GM18870 (cell line): ENCODE data around the gene TRIM68.

ENCODE experiments used
- ATAC-seq: cut with Tn5 transposase; IDR thresholded peaks from one replicate; pipeline ENCODE4 v1.9.1; 2021; ENCODE audit warnings: moderate library complexity; ENCODE audit not compliant: unreplicated experiment

Gene TRIM68

GRCh38 chr11:4606231-4607015, 1.6 kb downstream of the TRIM68 start:
- ATAC-seq = no peak

GRCh38 chr11:4605057-4605456, 3.0 kb downstream of the TRIM68 start:
- no peak for ATAC-seq

- no peak for ATAC-seq
Observed at GRCh38 chr11:4593739-4594138, 14.3 kb downstream of the TRIM68 start, which contains the start of gene OR52I1. OR52I1 (plus strand) TSS chr11:4594039; CDS start chr11:4594039, 0 bp downstream.

- no peak for ATAC-seq
Observed at GRCh38 chr11:4589017-4589416, 19.0 kb downstream of the TRIM68 start.

DNA sequence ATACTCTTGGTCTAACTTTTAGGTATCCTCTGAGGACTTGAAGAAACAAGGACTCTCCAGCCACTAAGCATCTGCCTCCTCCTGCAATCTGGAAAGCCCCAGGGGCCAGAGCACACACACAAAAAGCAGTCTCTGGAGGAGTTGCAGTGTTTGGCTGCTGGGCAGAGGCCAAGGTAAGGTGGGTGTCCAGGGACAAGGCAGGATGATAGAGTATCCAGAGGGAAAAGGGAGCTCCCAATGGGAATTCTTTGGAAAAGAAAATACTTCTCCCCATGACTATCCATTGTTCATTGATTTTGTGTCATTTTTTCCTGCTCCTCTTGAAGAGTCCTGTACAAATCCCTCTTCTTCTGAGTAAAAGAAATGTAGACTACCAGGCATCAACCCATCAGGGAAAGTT, 26.6 kb downstream of the TRIM68 start, which contains the start of gene OR52I2:
Gene OR52I2, plus strand, starts transcription at position 301 of the 400 bp plus-strand sequence.
- no peak for ATAC-seq

DNA sequence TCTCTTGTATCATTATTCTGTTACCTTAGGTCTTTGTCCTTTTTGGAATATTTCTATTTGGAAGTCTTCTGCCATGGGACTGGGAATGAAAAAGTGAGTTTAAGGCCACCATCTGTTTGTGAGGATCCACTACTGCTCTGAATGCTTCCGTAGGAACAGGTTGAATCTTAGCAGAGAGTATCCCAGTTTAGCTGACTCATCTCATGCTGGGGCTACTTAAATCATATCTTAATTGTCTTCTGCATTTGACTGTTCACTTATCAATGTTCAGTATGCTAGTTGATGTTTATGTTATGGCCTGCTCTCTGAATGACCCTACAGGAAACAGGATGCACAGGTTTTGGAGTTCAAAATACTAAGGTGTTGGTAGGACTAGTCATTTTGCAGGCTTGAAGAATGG, 27.9 kb downstream of the TRIM68 start:
- no peak for ATAC-seq

GRCh38 chr11:4578624-4579023, 29.4 kb downstream of the TRIM68 start:
- ATAC-seq = no peak

- no peak for ATAC-seq
Observed at GRCh38 chr11:4577761-4578160, 30.3 kb downstream of the TRIM68 start.

DNA sequence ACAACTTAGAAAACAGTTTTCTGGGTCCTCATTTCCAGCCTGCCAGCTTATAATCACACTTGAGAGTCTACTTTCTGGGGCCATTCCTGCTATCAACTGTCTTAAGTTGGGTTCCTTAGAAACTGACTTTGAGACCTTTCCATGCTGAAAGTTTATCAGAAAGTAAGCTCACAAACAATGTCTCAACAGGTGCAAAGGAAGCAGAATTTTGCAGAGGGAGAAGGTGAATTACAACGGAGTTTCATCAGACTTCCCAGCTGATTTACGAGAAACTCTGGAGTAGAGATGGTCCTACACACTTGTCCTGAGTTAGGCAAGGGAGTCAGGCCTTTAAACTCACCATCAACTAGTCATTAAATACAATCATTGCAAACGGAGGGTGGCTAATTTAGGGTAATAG, 31.2 kb downstream of the TRIM68 start:
- no peak for ATAC-seq

GRCh38 chr11:4569075-4569474, 39.0 kb downstream of the TRIM68 start:
- no peak for ATAC-seq

DNA sequence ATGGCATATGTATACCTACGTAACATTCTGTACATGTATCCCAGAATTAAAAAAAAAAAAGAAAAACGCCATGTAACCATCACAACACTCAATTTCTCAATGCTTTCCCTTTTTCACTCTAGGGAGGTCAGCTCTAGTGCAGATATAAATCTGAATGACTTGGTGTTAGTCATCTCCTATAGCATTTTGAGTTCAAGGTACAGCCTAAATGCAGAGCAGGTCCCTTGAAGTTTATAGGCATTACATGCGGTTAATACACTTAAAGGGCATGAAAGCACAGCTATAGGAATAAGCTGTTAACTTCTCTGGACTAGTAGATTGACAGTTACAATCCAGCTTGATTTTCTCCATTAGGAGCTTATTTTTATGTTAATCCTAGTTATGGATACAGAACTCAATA, 42.7 kb downstream of the TRIM68 start:
- no peak for ATAC-seq

DNA sequence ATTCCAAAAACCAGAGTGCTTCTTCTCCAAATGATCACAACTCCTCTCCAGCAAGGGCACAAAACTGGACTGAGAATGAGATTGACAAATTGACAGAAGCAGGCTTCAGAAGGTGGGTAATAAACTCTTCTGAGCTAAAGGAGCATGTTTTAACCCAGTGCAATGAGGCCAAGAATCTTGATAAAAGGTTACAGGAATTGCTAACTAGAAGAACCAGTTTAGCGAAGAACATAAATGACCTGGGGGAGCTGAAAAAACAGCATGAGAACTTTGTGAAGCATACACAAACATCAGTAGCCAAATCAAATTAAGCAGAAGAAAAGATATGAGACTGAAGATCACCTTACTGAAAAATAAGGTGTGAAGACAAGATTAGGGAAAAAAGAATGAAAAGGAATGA, 47.6 kb downstream of the TRIM68 start:
- no peak for ATAC-seq

DNA sequence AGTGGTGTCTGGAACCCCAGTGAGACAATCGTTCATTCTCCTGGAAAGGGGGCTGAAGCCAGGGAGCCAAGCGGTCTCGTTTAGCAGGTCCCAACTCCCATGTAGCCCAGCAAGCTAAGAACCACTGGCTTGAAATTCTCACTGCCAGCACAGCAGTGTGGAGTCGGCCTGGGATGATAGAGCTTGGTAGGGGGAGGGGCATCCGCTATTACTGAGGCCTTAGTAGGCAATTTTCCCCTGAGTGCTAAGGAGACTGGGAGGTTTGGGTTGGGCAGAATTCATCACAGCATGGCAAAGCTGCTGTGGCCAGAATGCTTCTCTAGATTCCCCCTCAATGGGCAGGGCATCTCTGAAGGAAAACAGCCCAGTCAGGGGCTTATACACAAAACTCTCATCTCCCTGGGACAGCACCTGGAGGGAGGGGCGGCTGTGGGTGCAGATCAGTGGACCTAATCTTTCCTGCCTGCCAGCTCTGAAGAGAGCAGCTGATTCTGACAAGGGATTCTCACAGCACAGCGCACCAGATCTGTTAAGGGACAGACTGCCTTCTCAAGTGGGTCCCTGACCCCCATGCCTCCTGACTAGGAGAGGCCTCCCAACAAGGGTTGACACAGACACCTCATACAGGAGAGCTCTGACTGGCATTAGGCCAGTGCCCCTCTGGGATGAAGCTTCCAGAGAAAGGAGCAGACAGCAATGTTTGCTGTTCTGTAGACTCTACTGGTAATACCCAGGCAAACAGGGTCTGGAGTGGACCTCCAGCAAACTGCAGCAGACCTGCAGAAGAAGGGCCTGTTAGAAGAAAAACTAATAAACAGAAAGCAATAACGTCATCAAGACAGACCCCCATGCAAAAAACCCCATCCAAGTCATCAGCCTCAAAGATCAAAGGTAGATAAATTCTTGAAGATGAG, 48.2 kb downstream of the TRIM68 start:
- ATAC-seq = no peak

DNA sequence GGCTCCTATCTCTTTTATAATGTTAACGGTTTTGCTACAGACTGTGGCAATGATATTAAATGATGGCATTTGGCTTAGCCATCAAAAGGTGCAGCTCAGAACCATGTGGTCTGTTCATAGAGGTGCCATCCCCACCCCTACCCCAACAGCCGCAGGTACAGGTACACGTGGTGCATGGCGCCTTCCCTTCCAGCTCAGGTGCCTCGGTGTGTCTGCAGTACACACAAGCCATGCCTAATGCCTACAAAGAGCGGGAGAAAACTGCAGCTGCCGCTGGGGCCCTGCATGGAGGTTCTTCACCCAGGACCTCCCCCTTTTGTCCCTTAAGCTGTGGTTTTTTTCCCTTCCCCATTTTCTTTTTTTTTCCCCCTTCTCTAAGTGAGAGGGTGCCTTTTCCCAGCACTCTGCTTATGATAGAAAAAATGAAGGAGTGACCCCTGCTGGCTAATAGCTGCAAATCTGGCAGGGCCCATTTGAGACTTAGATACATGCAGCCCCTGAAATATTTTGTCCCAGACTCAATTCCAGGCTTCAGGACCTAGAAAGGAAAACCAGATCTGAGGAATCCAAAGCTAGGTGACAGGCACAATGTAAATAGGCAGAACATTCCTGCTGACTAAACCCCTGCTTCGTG, 56.6 kb downstream of the TRIM68 start:
- no peak for ATAC-seq
